ENCODE results near the gene PDCD1LG2.
"Not testable (repeated sequence)": the region's sequence is repeated elsewhere in the genome, so short reads cannot be mapped to it uniquely, and the experiment has no call there.

Gene PDCD1LG2

DNA sequence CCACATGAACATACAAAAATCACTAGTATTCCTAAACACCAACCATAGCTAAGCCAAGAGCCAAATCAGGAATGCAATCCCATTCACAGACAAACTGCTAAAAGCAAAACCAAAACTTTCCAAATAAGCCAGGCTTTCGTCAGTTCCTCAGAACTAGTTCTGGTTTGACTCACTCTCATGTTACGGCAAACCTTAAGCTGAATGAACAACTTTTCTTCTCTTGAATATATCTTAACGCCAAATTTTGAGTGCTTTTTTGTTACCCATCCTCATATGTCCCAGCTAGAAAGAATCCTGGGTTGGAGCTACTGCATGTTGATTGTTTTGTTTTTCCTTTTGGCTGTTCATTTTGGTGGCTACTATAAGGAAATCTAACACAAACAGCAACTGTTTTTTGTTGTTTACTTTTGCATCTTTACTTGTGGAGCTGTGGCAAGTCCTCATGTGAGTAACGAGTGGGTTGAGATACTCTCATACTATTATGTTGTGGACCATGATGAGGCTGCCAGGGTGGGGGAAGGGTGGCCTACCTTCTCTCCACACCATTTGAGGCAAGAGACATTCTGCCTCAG lies at the start of gene PDCD1LG2:
TSS of gene PDCD1LG2 (plus strand) at position 172 of the 572 bp plus-strand sequence. CDS start 12,016 bp downstream, outside the sequence.
- no peak for DNase-seq (ENCODE audit: low read depth)

DNA sequence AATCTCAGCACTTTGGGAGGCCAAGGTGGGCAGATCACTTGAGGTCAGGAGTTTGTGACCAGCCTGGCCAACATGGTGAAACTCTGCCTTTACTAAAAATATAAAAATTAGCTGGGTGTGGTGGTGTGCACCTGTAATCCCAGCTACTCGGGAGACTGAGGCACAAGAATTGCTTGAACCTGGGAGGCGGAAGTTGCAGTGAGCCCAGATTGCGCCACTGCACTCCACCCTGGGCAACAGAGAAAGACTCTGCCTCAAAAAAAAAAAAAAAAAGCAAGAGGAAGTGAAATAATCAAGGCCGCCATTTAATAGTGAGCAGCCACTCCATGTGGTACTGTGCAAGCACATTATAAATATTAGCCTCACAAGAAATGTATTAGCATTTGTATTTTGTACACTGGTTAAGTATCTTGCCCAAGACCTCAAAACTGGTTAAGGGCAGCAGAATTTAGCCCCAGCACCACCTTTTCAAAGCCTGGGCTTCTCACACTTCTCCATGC lies 45.5 kb upstream of the PDCD1LG2 start:
- not testable (repeated sequence) for DNase-seq (ENCODE audit: low read depth)

DNA sequence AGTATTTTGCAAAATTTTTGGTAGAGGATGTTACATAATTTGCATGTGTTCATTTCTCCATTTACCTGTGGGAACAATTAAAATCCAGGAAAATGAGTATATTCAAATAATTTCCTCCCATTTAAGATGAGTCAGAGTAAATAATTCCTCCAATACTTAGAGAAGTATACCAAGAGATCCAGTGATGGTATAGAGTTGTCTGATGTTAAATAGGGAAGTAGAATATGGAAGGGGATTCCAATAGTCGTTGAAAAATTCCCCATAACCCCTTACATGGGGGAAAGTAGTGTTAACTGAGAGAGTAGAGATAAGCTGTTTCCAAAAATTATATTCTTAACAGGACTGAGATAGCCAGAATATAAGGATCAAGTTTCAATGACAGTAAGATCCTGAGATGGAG lies 44.3 kb upstream of the PDCD1LG2 start:
- DNase-seq (ENCODE audit: low read depth) = no peak

DNA sequence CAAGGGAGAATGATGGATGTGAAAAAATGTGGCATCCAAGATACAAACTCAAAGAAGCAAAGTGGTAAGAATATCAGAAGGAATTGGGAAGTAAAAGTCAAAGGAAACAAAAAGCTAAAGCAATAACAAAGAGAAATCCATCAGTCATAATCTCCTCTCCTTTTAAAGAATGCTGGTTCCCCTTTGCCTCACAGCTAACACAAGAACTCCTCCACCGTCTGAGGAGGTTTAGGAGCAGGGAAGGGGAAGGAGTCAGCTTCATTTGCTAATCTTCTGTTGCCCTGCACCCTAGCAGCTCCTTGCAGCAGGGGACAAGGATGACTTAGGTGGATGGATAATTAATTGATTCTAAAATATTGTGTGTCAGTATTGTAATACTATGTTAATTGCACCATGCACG lies 43.6 kb upstream of the PDCD1LG2 start:
- DNase-seq (ENCODE audit: low read depth) = no peak

DNA sequence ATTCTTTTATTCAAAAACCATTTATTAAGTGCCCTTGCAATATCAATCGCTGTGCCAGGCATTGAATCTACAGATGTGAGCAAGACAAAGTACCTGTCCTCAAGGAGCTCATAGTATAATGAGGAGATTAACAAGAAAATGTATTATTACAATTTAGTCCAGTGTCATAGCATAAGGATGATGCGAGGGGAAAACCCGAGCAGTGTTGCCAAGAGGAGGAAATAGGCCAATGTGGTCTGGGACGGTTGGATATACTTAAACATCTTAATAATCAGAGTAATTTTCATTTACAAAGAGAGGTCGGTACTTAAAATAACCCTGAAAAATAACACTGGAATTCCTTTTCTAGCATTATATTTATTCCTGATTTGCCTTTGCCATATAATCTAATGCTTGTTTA lies 41.5 kb upstream of the PDCD1LG2 start:
- DNase-seq (ENCODE audit: low read depth) = no peak

DNA sequence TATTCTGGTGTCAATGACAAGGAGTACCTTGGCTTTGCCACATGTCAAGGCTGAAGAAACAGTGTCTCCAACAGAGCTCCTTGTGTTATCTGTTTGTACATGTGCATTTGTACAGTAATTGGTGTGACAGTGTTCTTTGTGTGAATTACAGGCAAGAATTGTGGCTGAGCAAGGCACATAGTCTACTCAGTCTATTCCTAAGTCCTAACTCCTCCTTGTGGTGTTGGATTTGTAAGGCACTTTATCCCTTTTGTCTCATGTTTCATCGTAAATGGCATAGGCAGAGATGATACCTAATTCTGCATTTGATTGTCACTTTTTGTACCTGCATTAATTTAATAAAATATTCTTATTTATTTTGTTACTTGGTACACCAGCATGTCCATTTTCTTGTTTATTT lies 40.2 kb upstream of the PDCD1LG2 start:
- no peak for DNase-seq (ENCODE audit: low read depth)

DNA sequence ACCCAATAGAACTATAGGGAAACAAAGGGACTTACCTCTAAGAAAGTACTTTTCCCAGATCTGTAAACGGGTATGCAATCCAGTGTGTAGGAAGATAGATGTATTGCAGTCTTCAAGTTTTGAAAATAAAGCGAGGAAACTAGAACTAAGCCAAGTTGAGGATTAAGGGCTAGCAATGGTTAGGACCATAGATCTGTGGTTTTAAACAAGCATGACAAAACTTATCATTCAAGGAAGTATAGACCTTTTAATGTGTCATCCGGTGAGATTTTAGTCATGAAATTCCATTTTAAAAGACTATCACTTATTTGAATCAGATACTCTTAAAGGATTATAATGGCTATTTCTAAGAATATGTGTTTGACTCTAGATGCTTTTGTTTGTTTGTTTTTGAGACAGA lies 39.5 kb upstream of the PDCD1LG2 start:
- DNase-seq (ENCODE audit: low read depth) = no peak

DNA sequence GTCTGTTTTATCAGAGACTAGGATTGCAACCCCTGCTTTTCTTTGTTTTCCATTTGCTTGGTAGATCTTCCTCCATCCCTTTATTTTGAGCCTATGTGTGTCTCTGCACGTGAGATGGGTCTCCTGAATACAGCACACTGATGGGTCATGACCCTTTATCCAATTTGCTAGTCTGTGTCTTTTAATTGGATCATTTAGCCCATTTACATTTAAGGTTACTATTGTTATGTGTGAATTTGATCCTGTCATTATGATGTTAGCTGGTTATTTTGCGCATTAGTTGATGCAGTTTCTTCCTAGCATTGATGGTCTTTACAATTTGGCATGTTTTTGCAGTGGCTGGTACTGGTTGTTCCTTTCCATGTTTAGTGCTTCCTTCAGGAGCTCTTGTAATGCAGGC lies 34.7 kb upstream of the PDCD1LG2 start:
- DNase-seq (ENCODE audit: low read depth) = not testable (repeated sequence)

DNA sequence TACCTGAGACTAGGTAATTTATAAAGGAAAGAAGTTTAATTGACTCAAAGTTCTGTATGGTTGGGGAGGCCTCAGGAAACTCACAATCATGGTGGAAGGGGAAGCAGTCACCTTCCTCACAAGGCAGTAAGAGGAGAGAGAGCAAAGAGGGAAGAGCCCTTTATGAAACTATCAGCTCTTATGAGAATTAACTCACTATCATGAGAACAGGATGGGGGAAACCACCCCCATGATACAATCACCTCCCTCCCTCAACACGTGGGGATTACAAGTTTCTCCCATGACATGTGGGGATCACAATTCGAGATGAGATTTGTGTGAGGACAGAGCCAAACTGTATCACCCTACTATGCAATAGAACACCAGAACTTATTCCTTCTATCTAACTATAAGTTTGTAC lies 32.1 kb upstream of the PDCD1LG2 start:
- no peak for DNase-seq (ENCODE audit: low read depth)

DNA sequence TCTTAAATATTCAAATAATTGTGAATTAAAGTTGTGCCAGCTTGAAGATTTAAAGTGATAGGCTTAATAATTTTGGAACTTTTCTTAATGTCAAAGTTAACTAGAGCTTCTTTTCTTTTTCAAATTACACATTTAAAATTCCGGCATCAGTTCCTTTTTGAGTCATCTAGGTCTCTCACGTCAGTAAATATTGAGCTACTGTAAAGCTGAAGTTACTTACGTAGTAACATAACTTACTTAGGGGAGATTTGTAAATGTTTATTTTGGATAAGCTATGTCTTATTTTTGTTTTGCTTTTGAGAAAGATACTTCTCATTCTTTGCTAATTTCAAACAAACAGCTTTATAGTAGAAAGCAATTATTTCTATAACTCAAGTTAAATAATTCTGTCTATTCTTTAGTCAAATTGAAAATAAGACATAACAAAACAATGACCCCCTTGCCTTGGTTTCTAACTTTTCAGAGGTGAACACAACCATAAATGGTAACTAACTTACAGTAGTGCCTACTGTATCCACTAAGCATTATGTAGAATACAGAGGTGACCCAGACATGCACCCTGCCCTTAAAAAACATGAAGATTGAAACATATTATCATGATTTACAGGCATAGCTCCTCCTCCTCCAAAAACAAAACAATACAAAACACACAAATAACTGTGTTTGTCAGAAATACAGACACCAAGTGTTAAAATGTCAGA lies 30.2 kb upstream of the PDCD1LG2 start:
- DNase-seq (ENCODE audit: low read depth) = no peak

DNA sequence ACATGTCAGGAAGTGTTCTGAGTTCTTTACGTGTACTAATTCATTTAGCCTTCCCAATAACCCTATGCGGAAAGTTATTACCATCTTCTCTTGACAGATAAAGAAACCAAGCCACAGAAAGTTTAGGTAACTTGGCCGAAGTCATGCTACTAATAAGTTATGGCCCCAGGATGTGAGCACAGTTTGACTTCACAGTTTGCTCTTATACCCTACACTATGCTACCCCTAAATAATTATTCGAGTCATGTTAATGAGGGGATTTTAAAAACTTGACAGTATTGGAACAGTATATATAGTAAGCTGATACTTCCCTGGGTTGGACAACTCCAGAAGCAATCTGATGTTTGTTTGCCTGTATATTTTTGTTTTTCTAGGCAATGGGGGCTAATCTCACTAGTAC lies 29.4 kb upstream of the PDCD1LG2 start:
- no peak for DNase-seq (ENCODE audit: low read depth)

DNA sequence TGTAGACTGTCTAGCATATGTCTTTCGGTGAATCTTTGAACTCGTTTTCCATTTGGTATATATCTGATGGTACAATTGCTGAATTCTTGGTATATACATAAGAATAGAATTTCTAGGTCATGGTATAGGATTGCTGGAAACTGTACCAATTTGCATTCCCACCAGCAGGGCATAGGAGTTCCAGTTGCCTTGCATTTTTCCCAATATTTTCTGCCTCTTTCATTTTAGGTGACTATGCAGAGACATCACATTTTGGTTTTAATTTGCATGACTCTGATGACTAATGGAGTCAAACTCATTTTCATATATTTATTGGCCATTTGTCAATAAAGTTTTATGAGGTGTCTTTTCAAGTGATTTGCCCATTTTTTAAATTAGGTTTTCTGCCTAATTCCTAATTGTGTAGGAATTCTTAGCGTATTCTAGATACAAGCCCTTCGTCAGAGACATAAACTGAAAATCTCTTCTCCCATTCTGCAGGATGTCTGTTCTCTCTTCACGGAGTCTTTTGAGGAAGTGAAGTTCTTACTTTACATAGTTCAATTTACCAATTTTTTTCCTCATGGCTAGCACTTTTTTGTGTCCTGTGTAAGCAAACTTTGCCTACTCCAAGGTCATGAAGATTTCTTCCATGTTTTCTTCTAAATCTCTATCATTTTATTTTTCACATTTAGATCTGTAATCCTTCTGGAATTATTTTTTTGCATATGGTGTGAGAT lies 28.9 kb upstream of the PDCD1LG2 start:
- no peak for DNase-seq (ENCODE audit: low read depth)

DNA sequence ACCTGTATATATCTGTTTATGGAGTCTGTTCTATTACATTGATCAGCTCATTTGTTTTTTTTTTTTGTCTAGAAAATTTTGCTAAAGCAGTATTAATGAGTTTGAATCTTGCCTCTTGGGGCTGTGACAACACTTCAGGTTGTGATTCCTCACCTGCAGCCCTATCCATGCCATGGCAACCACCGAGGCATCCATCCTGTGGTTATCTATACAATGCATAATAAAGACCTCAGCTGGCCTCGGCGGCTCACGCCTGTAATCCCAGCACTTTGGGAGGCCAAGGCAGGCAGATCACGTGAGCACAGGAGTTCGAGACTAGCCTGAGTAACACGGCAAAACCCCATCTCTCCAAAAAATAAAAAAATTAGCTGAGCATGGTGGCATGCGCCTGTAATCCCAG lies 28.1 kb upstream of the PDCD1LG2 start:
- DNase-seq (ENCODE audit: low read depth) = no peak

DNA sequence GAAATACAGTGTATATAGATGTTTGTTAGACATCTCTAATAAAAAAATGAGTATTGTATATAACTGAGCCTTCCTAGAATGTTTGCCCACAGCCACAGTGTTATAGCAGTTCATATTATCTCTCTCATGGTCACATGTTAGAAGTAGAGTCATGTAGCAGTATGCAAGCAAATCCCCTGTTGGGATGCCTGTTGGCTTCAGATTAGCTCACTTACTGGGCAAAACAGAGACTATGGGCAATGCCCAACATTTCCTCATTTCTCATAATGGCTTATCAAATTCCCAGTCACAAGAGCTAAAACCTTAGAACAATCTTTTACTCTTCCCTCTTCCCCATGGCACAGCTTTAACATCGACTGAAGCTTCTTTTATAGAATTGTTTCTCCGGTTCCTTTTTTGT lies 27.0 kb upstream of the PDCD1LG2 start:
- no peak for DNase-seq (ENCODE audit: low read depth)

DNA sequence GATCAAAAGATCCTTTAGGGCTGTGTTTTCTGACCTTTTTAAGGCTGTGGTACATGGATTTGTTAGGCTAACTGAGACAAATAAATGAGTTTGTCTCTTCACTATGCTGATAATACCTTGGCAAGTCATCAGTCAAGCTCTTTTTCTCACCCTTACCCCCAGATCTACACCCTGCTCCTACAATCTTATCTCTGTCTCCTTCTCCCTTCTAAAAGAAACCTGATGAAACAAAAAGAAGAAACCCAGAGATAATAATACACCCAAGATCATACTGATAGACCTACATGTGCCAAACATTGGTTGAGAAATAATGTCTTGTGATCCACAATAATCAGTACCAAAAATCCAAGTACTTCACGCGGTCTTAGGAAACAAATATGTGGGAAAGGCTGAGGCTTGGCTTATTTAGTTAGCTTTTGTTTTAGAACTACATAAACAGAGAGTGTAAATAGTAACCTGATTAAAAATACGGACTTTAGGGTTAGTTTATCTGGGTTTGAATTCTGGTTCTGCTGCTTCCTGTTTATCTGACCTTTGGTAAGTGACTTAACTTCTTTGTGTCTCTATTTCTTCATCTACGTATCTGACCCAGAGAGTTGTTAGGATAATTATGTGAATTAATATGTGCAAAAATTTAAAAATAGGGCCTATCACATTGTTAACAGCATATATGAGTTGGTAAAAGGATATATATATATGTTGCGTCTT lies 24.8 kb upstream of the PDCD1LG2 start:
- no peak for DNase-seq (ENCODE audit: low read depth)

DNA sequence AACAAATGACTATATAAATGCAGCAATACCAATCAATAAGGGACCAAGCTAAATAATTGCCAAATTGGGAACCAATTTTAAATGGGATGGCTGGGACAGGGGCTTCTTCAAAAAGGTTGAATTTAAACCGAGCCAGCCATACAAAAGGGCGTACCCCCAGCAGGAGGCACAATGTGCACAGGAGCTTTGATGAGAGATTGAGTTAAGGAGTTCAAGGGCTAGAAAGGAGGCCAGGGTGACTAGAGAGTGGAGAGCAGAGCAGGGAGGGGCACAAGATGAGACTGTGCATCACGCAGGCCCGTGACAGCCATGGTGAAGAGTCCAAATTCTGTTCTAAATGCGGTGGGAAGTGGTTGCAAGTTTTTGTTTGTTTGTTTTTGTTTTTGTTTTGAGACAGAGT lies 23.3 kb upstream of the PDCD1LG2 start:
- DNase-seq (ENCODE audit: low read depth) = no peak

DNA sequence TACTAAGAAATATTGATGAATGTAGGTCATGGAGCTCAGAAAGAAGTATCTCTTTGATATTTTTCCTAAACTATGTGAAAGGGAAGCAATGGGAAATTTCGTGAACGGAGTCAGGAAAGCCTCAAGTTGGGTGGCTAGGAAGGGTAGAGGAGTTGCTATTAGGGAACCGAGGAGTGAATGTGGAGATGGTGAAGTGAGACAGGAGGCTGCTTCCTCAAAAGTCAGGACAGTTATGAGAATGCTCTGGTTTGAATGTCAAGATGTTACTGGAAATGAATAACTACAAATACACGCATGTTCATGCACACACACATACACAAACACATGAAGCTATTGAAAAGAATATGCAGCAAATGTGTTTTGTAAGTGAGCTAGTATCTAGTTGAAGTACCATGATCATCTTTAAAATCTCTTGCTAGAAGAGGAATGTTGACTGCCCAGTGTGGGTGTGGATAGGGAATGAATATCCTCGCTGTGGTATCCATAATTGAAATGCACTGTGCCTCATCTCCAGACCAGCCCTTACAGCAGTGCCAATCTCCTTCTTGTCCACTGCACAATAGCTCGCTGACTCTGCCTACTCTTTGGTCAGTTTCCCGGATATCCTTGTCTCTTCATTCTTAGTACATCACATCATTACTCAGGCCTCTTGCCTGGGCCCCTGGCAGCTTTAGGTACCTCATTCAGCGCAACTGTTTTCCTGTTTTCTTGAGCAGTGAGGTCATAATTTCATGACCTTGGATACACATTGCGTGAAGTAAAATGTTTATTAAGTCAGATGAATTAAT lies 21.9 kb upstream of the PDCD1LG2 start:
- DNase-seq (ENCODE audit: low read depth) = no peak

DNA sequence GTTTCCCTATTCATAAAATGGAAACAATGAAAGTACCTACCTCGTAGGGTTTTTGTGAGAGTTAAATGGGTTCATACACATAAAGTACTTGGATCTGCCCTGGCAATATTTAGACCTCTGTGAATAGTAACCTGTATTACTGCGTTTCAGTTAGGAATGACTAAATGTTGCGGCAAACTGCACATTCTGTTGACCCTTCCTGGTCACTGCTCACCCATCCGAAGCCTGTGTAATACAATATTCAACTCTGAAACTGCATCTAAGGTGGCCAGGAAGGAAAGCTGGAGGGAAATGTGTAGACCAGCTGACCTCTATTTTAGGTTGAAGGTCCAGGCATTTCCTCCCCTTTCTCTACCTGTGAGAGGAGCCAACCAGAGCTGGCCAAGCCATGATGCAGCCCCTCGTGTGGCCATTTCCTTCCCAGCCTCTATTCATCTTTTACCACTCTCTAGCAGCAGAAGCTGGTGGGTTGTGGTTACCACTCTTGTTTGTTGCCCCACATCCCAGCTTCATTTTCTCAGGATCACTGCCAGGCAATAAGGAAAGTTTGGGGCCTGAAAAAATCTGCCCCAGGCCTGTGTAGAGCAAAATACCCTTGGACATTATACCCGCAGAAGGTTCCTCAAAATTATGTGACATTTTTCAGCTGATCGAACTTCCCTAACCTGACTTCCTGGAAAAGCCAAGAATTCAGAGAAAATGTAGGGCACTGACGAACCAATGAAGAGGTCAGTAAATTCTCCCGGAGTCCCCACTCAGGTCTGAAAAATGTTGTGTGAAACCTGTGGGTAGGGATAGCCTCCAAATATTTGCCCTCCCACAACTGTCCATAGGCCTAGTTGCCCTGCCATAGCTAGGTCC lies 20.5 kb upstream of the PDCD1LG2 start:
- DNase-seq (ENCODE audit: low read depth) = no peak

DNA sequence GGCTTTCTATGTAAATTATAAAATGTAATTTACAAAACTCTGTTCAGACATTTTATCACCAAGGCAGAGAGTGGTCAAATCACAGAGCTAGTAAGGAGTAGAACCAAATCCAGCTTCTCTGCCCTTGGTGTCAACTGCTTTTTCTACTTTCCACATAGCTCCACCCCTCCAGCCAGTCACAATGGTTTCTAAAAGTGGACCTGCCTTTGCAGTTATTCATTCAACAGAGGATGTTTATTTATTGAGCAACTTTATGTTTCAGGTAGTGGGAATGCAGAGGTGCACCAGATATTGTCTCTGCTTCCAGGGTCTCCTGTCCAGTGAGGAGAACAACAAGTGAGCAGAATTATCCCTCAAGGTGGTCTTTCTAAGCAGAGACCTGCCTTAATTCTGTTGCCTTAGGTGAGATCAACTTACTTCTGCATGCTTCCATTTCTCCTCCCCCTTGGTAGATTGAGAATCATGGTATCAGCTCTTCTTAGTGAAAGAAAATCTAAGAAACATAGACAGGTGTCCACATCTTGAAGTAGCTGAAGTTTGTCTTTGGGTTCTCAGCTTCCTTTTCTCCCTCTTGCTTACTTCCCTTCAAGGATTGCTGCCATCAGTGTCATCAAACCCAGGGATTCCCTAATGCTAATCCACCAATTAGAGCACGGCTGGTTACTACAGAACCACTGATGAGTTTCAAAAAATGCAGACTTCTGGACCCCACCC lies 17.2 kb upstream of the PDCD1LG2 start:
- no peak for DNase-seq (ENCODE audit: low read depth)

All from GM04504 (cell line).